Omental fat pad (tissue), 4 donors: ENCODE results near the gene RNF217. TPM values are rescaled to one million over a fixed set of nuclear protein-coding genes. Genes with fewer than 3 reads are reported as not detected.
"Not testable (repeated sequence)": the region's sequence is repeated elsewhere in the genome, so short reads cannot be mapped to it uniquely, and the experiment has no call there.

Experiments used
- ATAC-seq: fragments of 150-250 bp; one replicate; pipeline ENCODE4 v1.9.1; 2016; ENCODE audit warnings: mild to moderate bottlenecking, moderate library complexity; ENCODE audit not compliant: low FRiP score
- DNase-seq: peaks from one replicate; pipeline ENCODE4 v3.0.0-alpha.2; 2019; ENCODE audit warnings: low spot score
- total RNA-seq, 4 donors: library from RNA; depleted of rRNA; stranded (reverse); fragments of >200 nt; gene quantifications; one replicate each; pipeline ENCODE4 v1.1.0, GENCODE V29; 2016
- TF ChIP-seq, protein P1 (sequence below), 3 donors: fragments of 450-650 bp; IDR thresholded peaks; one replicate each; pipeline ENCODE4 v1.5.1; 2016 to 2017; ENCODE audit warnings: antibody characterized with exemption in 3 of 3, mild to moderate bottlenecking in 3 of 3, moderate library complexity in 2 of 3

The RNF217 gene
- total RNA-seq, 4 donors from 2014 or later: 30.7 to 61.1 (median 38.4) TPM

GRCh38 chr6:125022391-125022989 lies 60.3 kb downstream of the RNF217 start:
- TF ChIP-seq, protein P1, sequence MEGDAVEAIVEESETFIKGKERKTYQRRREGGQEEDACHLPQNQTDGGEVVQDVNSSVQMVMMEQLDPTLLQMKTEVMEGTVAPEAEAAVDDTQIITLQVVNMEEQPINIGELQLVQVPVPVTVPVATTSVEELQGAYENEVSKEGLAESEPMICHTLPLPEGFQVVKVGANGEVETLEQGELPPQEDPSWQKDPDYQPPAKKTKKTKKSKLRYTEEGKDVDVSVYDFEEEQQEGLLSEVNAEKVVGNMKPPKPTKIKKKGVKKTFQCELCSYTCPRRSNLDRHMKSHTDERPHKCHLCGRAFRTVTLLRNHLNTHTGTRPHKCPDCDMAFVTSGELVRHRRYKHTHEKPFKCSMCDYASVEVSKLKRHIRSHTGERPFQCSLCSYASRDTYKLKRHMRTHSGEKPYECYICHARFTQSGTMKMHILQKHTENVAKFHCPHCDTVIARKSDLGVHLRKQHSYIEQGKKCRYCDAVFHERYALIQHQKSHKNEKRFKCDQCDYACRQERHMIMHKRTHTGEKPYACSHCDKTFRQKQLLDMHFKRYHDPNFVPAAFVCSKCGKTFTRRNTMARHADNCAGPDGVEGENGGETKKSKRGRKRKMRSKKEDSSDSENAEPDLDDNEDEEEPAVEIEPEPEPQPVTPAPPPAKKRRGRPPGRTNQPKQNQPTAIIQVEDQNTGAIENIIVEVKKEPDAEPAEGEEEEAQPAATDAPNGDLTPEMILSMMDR (IDR thresholded peaks at IDR 0.05): no peak
- ATAC-seq: no peak
- no peak for DNase-seq

GRCh38 chr6:125025164-125025854 lies 63.1 kb downstream of the RNF217 start:
- ATAC-seq (no peak), DNase-seq (no peak)
- TF ChIP-seq, protein P1 (IDR thresholded peaks at IDR 0.05): no peak

DNA sequence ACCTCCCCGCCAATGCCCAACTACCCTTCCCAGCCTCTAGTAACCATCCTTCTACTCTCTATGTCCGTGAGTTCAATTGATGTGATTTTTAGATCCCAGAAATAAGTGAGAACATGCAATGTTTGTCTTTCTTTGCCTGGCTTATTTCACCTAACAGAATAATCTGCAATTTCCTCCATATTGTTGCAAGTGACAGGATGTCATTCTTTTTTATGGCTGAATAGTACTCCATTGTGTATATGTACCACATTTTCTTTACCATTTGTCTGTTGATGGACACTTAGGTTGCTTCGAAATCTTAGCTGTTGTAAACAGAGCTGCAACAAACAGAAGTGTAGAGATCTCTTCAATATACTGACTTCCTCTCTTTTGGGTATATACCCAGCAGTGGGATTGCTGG lies 65.0 kb downstream of the RNF217 start:
- TF ChIP-seq, protein P1 (IDR thresholded peaks at IDR 0.05): no peak
- ATAC-seq: no peak
- no peak for DNase-seq

- no peak for ATAC-seq
- TF ChIP-seq, protein P1 (IDR thresholded peaks at IDR 0.05): no peak
- DNase-seq: no peak
Measured at GRCh38 chr6:125030969-125031368, 68.7 kb downstream of the RNF217 start.

DNA sequence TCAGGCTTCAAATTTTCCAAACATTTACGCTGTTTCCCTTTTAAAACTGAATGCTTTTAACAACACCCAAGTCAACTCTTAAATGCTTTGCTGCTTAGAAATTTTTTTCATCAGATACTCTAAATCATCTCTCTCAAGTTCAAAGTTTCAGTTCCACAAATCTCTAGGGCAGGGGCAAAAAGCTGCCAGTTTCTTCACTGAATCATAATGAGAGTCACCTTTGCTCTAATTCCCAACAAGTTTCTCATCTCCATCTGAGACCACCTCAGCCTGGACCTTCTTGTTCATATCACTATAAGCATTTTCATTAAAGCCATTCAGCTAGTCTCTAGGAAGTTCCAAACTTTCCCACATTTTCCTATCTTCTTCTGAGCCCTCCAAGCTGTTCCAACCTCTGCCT lies 69.1 kb downstream of the RNF217 start:
- DNase-seq: no peak
- ATAC-seq: no peak
- TF ChIP-seq, protein P1 (IDR thresholded peaks at IDR 0.05): no peak

DNA sequence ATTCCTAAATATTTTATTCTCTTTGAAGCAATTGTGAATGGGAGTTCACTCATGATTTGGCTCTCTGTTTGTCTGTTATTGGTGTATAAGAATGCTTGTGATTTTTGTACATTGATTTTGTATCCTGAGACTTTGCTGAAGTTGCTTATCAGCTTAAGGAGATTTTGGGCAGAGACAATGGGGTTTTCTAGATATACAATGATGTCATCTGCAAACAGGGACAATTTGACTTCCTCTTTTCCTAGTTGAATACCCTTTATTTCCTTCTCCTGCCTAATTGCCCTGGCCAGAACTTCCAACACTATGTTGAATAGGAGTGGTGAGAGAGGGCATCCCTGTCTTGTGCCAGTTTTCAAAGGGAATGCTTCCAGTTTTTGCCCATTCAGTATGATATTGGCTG lies 72.7 kb downstream of the RNF217 start:
- not testable (repeated sequence) for ATAC-seq, DNase-seq

GRCh38 chr6:125036486-125036885 lies 74.2 kb downstream of the RNF217 start:
- DNase-seq: not testable (repeated sequence)

DNA sequence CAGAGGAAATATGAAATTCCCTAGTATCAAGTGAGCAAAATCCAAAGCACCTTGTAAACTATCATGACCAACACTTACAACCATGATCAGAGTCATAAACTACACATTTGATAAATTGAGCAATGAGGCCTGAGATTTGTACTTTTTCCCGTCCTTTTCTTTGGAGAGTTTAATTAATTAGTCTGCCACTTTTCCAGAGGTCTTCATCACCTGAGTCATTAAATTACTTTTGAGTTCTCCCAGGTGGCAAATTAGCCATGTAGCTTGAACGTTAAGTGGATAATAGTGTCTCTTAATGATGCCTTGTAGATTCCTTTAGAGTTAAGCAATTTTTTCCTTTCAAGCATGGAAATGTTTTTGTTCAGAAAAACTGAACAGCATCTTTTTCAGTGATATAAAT lies 75.6 kb downstream of the RNF217 start:
- no peak for ATAC-seq
- TF ChIP-seq, protein P1 (IDR thresholded peaks at IDR 0.05): no peak

More at GRCh38 chr6:125036486-125036885, 74.2 kb downstream of the RNF217 start:
- not testable (repeated sequence) for ATAC-seq

More for the DNA sequence above, 75.6 kb downstream of the RNF217 start:
- no peak for DNase-seq
